Caco-2 (cell line): ENCODE data around the gene FHIT. TPM values are rescaled to one million over a fixed set of nuclear protein-coding genes. Genes with fewer than 3 reads are reported as not detected.

ENCODE experiments used
- BruUV-seq: library from RNA; stranded (reverse); fragments of 400-500 nt; replicated peaks from 2 replicates; lab custom pipeline; 2021; lab: Mats Ljungman, UMichigan
- CTCF ChIA-PET: fragments of 300-600 bp; sonication (Branson Sonifier 250); formaldehyde crosslinking; loops from one replicate; lab custom pipeline; 2022; ENCODE audit warnings: antibody characterized with exemption; lab: Charles Lee
- POLR2A ChIA-PET: fragments of 300-600 bp; sonication (Branson Sonifier 250); formaldehyde crosslinking; loops from one replicate; lab custom pipeline; 2022; ENCODE audit warnings: antibody characterized with exemption; lab: Charles Lee
- DNase-seq, 2 experiments: peaks; one replicate each; pipeline versions ENCODE4 v3.0.0 to v3.0.0-alpha.2; 2020 to 2022
- H3K27me3 ChIP-seq: replicated peaks from 2 replicates; pipeline ENCODE4 v1.6.0; 2011; ENCODE audit warnings: low read length; ENCODE audit not compliant: control insufficient read depth, insufficient read depth
- H3K36me3 ChIP-seq: 2 replicates; pipeline ENCODE4 v1.5.1; 2011; ENCODE audit warnings: low read length; ENCODE audit not compliant: control insufficient read depth, insufficient read depth
- H3K4me1 ChIP-seq: fragments of 250-450 bp; sonication (Bioruptor Pico); 2 replicates; pipeline ENCODE4 v1.5.1; 2020; ENCODE audit warnings: mild to moderate bottlenecking
- H3K4me3 ChIP-seq: 2 replicates; pipeline ENCODE4 v1.5.1; 2011; ENCODE audit warnings: low read depth, mild to moderate bottlenecking, control low read depth, low read length
- H3K9me3 ChIP-seq: fragments of 250-450 bp; sonication (Bioruptor Pico); 2 replicates; pipeline ENCODE4 v1.5.1; 2020; ENCODE audit warnings: mild to moderate bottlenecking, moderate library complexity
- H3K27ac Mint-ChIP-seq: one replicate; pipeline ENCODE4 v1.8.0; 2022; ENCODE audit warnings: mixed read lengths; ENCODE audit not compliant: unreplicated experiment
- H3K27me3 Mint-ChIP-seq: one replicate; pipeline ENCODE4 v1.8.0; 2022; ENCODE audit warnings: mixed read lengths; ENCODE audit not compliant: insufficient read depth, unreplicated experiment
- H3K36me3 Mint-ChIP-seq: one replicate; pipeline ENCODE4 v1.8.0; 2022; ENCODE audit warnings: mild to moderate bottlenecking, mixed read lengths; ENCODE audit not compliant: insufficient read depth, unreplicated experiment
- H3K4me1 Mint-ChIP-seq: one replicate; pipeline ENCODE4 v1.8.0; 2022; ENCODE audit warnings: low read depth, mixed read lengths; ENCODE audit not compliant: unreplicated experiment
- H3K4me3 Mint-ChIP-seq: one replicate; pipeline ENCODE4 v1.8.0; 2022; ENCODE audit warnings: mild to moderate bottlenecking, moderate library complexity, mixed read lengths; ENCODE audit not compliant: unreplicated experiment
- H3K9me3 Mint-ChIP-seq: one replicate; pipeline ENCODE4 v1.8.0; 2022; ENCODE audit warnings: mixed read lengths; ENCODE audit not compliant: unreplicated experiment
- CTCF ChIP-seq, 2 experiments: fragments of 200-600 bp in 1 of 2; IDR thresholded peaks; 1 replicate in 1 of 2; 2 replicates in 1 of 2; pipeline versions ENCODE4 v1.5.1 to v1.8.0; 2011 to 2022; ENCODE audit warnings: antibody characterized with exemption in 1 of 2, control low read depth in 1 of 2, inconsistent platforms in 1 of 2, low read depth in 1 of 2, low read length in 1 of 2, mild to moderate bottlenecking in 1 of 2, moderate library complexity in 1 of 2; ENCODE audit not compliant: insufficient read depth in 1 of 2, severe bottlenecking in 1 of 2, unreplicated experiment in 1 of 2
- intact Hi-C: fragments of 100-400 bp; cut with micrococcal nuclease; formaldehyde crosslinking; loops from one replicate; pipeline ENCODE4 v1.10.0; 2022; ENCODE audit not compliant: unreplicated experiment
- total RNA-seq: library from RNA; stranded (reverse); gene quantifications from 2 replicates; pipeline ENCODE4 v1.2.3, GENCODE V29; 2022

The FHIT gene
- total RNA-seq, 1 experiment from 2014 or later: 8.3 TPM

DNA sequence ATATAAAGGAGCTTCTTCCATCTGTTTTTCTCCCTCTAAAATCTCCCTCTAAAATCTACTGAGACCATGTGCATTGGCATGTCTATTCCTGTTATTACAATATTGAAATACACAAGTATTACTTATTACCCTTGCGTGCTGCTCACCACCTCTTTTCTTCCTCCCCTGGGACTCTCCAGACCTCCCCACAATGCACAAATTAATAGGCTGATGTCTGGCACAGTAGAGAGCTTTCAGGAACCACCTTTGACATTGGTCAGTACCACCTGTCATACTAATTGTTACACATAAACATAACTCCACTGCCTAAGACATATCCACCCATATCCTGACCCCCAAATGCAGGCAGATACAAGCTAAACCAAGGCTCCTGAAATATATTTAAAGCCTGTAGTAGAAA lies 722.6 kb downstream of the FHIT start:
- CTCF ChIA-PET: no interaction called here
- no TSS peak for BruUV-seq

DNA sequence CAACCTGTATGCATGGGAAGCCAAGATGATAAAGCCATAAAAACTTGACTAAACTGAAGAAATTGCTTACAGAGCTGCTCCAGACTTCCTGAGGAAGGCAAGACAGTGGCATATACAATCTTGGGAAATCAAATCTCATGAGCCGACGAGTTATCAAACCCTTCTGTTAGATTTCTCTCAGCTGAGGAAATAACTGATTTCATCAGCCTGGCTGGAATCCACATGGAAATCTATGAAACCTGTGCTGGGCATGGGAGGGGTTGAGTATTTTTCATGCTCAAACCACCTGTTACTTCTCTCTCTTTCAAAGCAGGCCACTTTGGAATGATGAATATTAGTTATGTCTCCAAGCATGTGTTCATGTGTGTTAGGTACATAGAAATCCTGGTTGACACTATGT lies 727.7 kb downstream of the FHIT start:
- DNase-seq: no peak
- POLR2A ChIA-PET: no interaction called here
- Histone ChIP-seq H3K9me3 (no peaks in the 10 kb centered on the region), H3K4me1 (no peaks in the 10 kb centered on the region), H3K36me3 (no peaks in the 10 kb centered on the region), H3K4me3 (no peak overlapping the region), H3K27me3 (no peaks in the 10 kb centered on the region)
- intact Hi-C loops: no loop called here
- Mint-ChIP-seq H3K27me3 (no peaks in the 10 kb centered on the region), H3K4me3 (no peak overlapping the region), H3K9me3 (no peaks in the 10 kb centered on the region), H3K36me3 (no peaks in the 10 kb centered on the region), H3K4me1 (no peaks in the 10 kb centered on the region), H3K27ac (no peak overlapping the region)
- TF ChIP-seq CTCF (IDR thresholded peaks at IDR 0.05; ENCODE audit: insufficient read depth in 1 of 2, low read depth in 1 of 2, low read length in 1 of 2, severe bottlenecking in 1 of 2, unreplicated experiment in 1 of 2): no peak
- CTCF ChIA-PET: no interaction called here
- BruUV-seq: no TSS peak

More for the DNA sequence above, 722.6 kb downstream of the FHIT start:
- DNase-seq: no peak
- no peaks in the 10 kb centered on the region for H3K36me3 Mint-ChIP-seq
- Histone ChIP-seq H3K36me3 (no peaks in the 10 kb centered on the region), H3K9me3 (no peaks in the 10 kb centered on the region), H3K4me1 (0 out of 2 replicates have a peak, but pooled peaks cover 4% of the 10 kb centered on the region), H3K27me3 (no peaks in the 10 kb centered on the region), H3K4me3 (no peak overlapping the region)
- no peak overlapping the region for H3K27ac Mint-ChIP-seq
- intact Hi-C loops: no loop called here
- H3K4me3 Mint-ChIP-seq: no peak overlapping the region
- H3K9me3 Mint-ChIP-seq: no peaks in the 10 kb centered on the region
- peaks cover 7% of the 10 kb centered on the region for H3K4me1 Mint-ChIP-seq
- TF ChIP-seq CTCF (IDR thresholded peaks at IDR 0.05; ENCODE audit: insufficient read depth in 1 of 2, low read depth in 1 of 2, low read length in 1 of 2, severe bottlenecking in 1 of 2, unreplicated experiment in 1 of 2): no peak
- no peaks in the 10 kb centered on the region for H3K27me3 Mint-ChIP-seq
- POLR2A ChIA-PET: no interaction called here

DNA sequence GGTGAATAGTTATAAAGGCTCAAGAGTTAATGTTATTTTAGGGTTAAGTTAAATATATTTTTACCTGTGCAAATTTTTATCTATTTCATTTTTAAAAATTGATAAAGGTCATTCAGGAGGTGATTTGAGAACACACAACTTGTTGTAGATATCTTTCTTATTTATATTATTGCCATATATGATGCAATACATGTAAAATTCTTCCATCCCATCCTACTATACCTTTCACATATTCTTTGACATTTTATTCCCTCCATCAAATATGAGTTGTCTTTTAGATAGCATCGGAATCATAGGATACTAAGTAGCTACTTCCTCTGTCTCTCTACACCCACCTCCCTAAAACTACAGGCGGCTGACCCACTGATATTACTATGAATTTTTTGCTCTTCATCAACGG lies 734.1 kb downstream of the FHIT start:
- POLR2A ChIA-PET: no interaction called here
- DNase-seq: no peak
- Mint-ChIP-seq H3K4me1 (peaks cover 9% of the 10 kb centered on the region), H3K4me3 (no peak overlapping the region), H3K27ac (no peak overlapping the region), H3K36me3 (no peaks in the 10 kb centered on the region), H3K27me3 (no peaks in the 10 kb centered on the region), H3K9me3 (no peaks in the 10 kb centered on the region)
- intact Hi-C loops: no loop called here
- CTCF ChIA-PET: no interaction called here
- Histone ChIP-seq H3K4me1 (no peaks in the 10 kb centered on the region), H3K9me3 (no peaks in the 10 kb centered on the region), H3K27me3 (no peaks in the 10 kb centered on the region), H3K4me3 (no peak overlapping the region), H3K36me3 (no peaks in the 10 kb centered on the region)
- BruUV-seq: no TSS peak
- TF ChIP-seq CTCF (IDR thresholded peaks at IDR 0.05; ENCODE audit: insufficient read depth in 1 of 2, low read depth in 1 of 2, low read length in 1 of 2, severe bottlenecking in 1 of 2, unreplicated experiment in 1 of 2): no peak
